Fibroblast of skin of scalp (primary cell): ENCODE data around the gene APOBEC4.

Experiments used
- DNase-seq: peaks from one replicate; pipeline ENCODE4 v3.0.0-alpha.2; 2013

APOBEC4 gene

GRCh38 chr1:183674886-183675285, 21.8 kb upstream of the APOBEC4 start:
- DNase-seq = no peak

- DNase-seq = peak; percentile 47
Measured at GRCh38 chr1:183674339-183674738, 21.2 kb upstream of the APOBEC4 start.

- peak; percentile 23 for DNase-seq
Measured at GRCh38 chr1:183673605-183674323, 20.6 kb upstream of the APOBEC4 start.

GRCh38 chr1:183670169-183670568, 17.1 kb upstream of the APOBEC4 start:
- DNase-seq = no peak

GRCh38 chr1:183656355-183656754, 3.2 kb upstream of the APOBEC4 start:
- DNase-seq = no peak

GRCh38 chr1:183655562-183656075, 2.5 kb upstream of the APOBEC4 start:
- peak; percentile 84 for DNase-seq

GRCh38 chr1:183654706-183655105, 1.6 kb upstream of the APOBEC4 start:
- DNase-seq = no peak

GRCh38 chr1:183653876-183654451, 848 bp upstream of the APOBEC4 start:
- no peak for DNase-seq

- DNase-seq = no peak
Measured at GRCh38 chr1:183653462-183653794, 312 bp upstream of the APOBEC4 start.

- no peak for DNase-seq
Measured at GRCh38 chr1:183652107-183652506, 1.0 kb downstream of the APOBEC4 start.

- no peak for DNase-seq
Measured at GRCh38 chr1:183651612-183652011, 1.5 kb downstream of the APOBEC4 start.

- no peak for DNase-seq
Measured at GRCh38 chr1:183648042-183648441, 5.1 kb downstream of the APOBEC4 start.

- no peak for DNase-seq
Measured at GRCh38 chr1:183646776-183647175, 6.3 kb downstream of the APOBEC4 start.

- no peak for DNase-seq
Measured at GRCh38 chr1:183645531-183645930, 7.6 kb downstream of the APOBEC4 start.

- DNase-seq = no peak
Measured at GRCh38 chr1:183642166-183642565, 10.9 kb downstream of the APOBEC4 start.

GRCh38 chr1:183640193-183640592, 12.9 kb downstream of the APOBEC4 start:
- no peak for DNase-seq

- no peak for DNase-seq
Measured at GRCh38 chr1:183638649-183639387, 14.3 kb downstream of the APOBEC4 start.

- DNase-seq = no peak
Measured at GRCh38 chr1:183636783-183637182, 16.3 kb downstream of the APOBEC4 start.

- DNase-seq = no peak
Measured at GRCh38 chr1:183636334-183636682, 16.8 kb downstream of the APOBEC4 start.

- DNase-seq = peak; percentile 99
Measured at GRCh38 chr1:183635606-183636333, 17.3 kb downstream of the APOBEC4 start, which contains the start of gene ARPC5. Gene ARPC5 (minus strand): TSS chr1:183635783. CDS start chr1:183635659, 124 bp downstream.

- peak; percentile 38 for DNase-seq
Measured at GRCh38 chr1:183635099-183635605, 18.0 kb downstream of the APOBEC4 start.

GRCh38 chr1:183634429-183635065, 18.6 kb downstream of the APOBEC4 start:
- no peak for DNase-seq
